ENCODE measurements around the gene WDR86.

GRCh38 chr7:151384776-151385625 is 24.8 kb downstream of the WDR86 start:
- TF ChIP-seq CTCF (IDR thresholded peaks at IDR 0.05; ENCODE audit: insufficient read depth, low read length) (no peak), REST (IDR thresholded peaks at IDR 0.05; ENCODE audit: insufficient replicate concordance, low read depth) (no peak), POLR2AphosphoS5 (IDR thresholded peaks at IDR 0.05; ENCODE audit: low read depth) (no peak), GABPA (IDR thresholded peaks at IDR 0.05; ENCODE audit: low read depth) (no peak), SPI1 (IDR thresholded peaks at IDR 0.05; ENCODE audit: borderline replicate concordance, low read depth) (no peak)

All from HL-60 (cell line).